HuH-7.5 (cell line): Measurements from ENCODE around the gene CES2.
"Not testable (repeated sequence)": the region's sequence is repeated elsewhere in the genome, so short reads cannot be mapped to it uniquely, and the experiment has no call there.

Experiments used
- DNase-seq: peaks from one replicate; pipeline ENCODE4 v3.0.0; 2011; ENCODE audit warnings: low spot score

Gene CES2

DNA sequence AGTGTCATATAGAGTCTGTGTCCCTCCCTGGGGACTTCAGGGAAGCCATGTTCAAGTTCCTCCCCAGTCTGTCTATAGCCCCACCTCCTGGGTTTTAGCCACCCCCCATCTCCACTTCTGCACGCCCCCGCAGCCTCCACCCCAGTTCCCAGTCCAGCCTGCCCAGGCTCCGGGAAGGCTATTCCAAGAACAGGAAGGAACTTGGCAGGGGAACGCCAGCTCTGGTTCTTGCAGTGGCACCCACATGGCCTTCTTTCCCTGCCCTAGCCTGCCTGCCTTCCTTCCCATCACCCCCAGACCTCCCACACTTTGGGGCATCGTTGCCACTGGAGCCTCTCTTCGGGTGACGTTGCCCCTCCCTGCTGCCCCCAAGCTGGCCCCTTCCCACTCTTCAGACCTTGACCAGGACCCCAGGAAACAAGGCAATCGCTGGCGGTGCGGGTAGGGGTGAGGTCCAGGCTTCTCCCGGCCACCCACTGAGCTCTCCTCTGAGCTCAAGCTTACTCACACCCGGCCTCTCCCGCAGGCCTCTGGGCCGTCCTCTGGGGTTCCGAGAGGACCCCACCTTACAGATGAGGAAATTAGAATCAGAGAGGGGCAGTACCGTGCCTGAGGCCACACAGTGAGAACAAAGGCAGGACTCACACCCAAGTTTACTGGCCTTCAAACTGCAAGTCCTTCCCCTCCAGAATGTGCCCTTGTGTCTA is 43.8 kb downstream of the CES2 start:
- no peak for DNase-seq

DNA sequence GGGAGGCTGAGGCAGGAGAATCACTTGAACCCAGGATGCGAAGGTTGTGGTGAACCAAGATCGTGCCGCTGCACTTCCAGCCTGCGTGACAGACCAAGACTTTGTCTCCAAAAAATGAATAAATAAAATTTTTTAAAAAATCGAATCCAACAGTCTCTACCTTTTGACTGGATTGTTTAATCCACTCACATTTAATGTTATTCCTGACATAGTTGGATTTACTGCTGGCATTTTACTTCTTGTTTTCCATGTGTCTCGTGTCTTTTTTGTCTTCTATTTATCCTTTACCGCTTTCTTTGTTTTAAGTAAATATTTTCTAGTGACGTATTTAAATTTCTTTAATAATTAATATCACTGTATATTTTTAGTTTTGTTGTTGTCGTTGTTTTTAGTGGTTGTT is 47.7 kb downstream of the CES2 start:
- DNase-seq, result no peak

DNA sequence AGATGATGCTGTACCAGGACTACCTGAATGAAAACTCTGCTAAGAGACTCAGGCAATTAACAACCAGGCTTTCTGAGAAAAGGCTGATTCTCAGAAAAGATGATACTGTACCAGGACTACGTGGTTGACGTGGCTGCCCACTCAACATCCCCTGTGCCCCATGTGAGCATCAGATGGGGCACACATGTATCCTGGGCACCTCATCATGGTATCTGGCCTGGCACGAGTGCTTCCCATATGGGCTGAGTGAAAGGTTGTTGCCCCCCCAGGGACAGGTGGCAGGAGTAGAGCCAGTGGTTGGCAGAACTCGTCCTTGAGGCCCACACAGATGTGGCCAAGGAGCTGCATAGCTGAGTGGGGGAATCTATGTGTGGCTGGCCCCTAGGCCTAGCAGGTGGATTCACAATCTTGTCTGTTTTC is 49.6 kb downstream of the CES2 start:
- no peak for DNase-seq

DNA sequence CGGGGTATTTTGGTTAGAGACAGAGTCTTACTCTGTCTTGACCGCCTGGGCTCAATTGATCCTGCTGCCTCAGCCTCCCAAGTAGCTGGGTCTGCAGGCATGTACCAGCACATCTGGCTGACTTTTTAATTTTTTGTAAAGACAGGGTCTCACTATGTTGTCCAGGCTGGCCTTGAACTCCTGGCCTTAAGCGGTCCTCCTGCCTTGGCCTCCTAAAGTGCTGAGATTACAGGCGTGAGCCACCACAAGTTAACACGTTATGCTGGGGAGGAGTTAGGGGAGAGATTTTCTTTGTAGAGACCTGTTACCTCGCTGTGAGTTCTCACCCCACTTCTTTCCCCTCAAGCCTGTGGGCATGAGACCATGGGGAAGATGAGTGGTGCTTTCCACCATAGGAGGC is 51.2 kb downstream of the CES2 start:
- no peak for DNase-seq

DNA sequence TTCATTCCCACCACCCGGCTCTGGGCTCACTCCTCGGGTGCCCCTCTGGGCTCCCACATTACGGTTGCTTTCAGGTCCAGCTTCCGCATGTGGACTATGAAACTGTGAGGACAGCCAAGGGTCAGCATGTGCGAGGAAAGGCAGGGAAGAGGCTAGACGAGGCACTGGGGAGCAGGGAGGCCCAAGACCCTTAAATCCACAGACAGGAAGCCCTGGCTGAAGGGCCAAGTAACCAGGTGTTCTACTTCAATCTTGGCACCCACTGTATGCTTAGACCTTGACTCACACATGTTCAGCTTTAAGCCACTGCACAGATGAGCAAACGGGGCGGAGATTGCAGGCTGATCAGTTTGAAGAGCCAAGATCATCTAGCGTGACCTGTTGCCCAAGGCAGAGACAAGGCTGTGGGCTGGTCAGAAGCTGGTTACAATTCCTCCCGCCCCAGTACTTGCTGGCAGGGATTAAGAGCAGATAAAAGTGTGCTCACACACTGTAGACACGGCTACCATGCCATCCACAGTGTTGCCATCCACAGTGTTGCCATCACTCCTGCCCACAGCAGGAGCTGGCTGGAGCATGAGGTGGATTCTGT is 53.0 kb downstream of the CES2 start, which contains the start of gene CES4A:
TSS of gene CES4A (plus strand) at position 393 of the 592 bp plus-strand sequence. CDS start at position 577, 184 bp downstream.
- no peak for DNase-seq

DNA sequence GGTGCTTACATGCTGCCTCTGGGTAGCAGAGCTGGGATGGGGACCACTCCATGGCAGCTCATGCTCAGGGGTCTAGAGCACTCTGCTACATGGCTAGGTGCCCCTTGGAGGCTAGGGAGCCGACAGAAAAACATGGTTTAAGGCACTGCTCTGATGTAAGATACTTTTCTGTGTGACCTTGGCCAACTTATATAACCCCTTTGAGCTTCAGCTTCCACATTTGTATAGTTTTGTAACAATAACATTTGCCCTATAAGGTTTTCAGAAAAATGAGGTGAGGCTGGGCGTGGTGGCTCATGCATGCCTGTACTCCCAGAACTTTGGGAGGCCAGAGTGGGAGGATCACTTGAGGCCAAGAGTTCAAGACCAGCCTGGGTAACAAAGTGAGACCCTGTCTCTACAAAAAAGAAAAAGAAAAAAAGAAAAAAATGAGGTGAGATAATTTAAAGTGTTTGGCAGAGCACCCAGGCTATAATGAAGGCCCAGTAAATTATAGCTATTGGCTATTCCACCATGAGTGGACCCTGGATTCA is 56.3 kb downstream of the CES2 start:
- no peak for DNase-seq

DNA sequence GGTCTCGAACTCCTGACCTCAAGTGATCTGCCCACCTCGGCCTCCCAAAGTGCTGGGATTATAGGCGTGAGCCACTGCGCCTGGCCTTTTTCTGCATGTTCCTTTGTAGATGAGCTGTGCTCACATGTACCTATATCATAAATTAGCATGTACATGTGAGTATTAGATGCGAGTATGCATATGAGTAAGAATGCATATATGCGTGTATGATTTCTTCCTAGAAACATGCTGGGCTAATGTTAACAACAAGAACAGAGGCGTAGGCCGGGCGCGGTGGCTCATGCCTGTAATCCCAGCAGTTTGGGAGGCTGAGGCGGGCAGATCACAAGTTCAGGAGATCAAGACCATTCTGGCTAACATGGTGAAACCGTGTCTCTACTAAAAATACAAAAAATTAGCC is 58.2 kb downstream of the CES2 start:
- DNase-seq, result not testable (repeated sequence)
